WI38 (cell line): ENCODE data around the gene CAP1.

ENCODE experiments used
- H3K4me3 ChIP-seq: 2 replicates; pipeline ENCODE4 v1.5.1; 2011; ENCODE audit warnings: low read depth, mild to moderate bottlenecking, control low read depth, low read length
- TF ChIP-seq, protein P1 (sequence below): IDR thresholded peaks from 2 replicates; pipeline ENCODE4 v1.5.1; 2012; ENCODE audit warnings: low read depth, mild to moderate bottlenecking, control low read depth, low read length

The CAP1 gene

DNA sequence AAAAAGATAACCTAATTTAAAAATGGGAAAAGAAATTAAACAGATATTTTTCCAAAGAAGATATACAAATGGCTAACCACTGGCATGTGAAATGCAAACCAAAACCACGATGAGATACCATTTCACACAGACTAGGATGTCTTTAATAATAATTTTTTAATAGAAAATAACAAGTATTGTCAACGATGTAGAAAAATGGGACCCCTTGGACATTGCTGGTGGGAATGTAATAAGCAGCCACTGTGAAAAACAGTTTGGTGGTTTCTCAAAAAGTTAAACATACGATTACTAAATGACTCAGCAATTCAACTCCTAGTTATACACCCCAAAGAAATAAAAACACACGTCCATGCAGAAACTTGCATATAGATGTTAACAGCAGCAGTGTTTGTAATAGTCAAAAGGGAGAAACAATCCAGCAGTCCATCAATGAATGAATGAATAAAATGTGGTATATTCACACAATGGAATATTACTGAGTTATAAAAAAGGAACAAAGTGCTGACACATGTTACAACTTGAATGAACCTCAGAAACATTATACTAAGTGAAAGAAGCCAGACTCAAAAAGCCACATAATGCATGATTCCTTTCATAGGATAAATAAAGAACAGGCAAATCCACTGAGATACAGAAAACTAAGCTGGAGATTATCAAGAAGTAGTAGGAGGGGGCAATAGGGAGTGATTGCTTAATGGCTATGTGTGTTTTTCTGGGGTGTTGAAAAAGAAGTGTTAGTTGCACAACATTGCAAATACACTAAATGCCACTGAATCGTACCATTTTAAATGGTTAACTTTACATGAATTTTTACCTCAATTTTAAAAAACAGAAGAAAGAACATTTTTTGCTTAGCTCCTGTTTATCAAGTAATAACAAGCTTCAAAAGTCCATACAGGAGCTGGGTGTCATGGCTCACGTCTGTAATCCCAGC lies 52.4 kb downstream of the CAP1 start:
- TF ChIP-seq, protein P1, sequence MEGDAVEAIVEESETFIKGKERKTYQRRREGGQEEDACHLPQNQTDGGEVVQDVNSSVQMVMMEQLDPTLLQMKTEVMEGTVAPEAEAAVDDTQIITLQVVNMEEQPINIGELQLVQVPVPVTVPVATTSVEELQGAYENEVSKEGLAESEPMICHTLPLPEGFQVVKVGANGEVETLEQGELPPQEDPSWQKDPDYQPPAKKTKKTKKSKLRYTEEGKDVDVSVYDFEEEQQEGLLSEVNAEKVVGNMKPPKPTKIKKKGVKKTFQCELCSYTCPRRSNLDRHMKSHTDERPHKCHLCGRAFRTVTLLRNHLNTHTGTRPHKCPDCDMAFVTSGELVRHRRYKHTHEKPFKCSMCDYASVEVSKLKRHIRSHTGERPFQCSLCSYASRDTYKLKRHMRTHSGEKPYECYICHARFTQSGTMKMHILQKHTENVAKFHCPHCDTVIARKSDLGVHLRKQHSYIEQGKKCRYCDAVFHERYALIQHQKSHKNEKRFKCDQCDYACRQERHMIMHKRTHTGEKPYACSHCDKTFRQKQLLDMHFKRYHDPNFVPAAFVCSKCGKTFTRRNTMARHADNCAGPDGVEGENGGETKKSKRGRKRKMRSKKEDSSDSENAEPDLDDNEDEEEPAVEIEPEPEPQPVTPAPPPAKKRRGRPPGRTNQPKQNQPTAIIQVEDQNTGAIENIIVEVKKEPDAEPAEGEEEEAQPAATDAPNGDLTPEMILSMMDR, result no peak

DNA sequence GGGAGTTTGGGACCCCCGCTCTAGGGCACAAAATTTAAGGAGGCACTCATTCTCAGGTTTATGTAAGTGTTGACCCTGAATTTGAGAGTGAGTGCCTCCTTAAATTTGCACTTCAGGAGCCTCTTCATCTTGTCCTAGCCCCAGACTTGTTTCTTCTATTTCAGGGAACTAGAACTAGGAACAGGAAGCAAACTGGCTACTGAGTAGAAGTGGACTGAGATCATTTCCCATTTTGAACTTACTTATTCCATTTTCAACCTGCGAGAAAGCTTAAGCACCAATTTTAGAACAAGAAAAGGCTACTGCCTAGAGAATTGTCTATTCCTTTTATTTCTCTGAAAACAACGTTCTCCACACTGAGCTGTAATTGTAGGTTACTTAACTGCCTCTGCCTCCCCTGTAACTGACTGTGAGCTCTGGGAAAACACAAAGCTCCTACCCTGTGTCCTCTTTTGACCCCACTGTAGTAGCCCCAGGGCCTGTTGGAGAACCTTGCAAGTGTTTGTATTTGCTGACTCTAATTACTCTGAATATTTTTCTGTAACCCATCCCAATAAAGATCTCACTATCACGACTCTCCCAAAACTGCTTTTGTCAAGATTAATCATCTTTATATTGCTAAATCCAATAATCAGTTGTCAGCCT lies 54.1 kb downstream of the CAP1 start:
- TF ChIP-seq, protein P1, result no peak
- no peak overlapping the region for H3K4me3 ChIP-seq

More for the DNA sequence above, 52.4 kb downstream of the CAP1 start:
- no peak overlapping the region for H3K4me3 ChIP-seq

DNA sequence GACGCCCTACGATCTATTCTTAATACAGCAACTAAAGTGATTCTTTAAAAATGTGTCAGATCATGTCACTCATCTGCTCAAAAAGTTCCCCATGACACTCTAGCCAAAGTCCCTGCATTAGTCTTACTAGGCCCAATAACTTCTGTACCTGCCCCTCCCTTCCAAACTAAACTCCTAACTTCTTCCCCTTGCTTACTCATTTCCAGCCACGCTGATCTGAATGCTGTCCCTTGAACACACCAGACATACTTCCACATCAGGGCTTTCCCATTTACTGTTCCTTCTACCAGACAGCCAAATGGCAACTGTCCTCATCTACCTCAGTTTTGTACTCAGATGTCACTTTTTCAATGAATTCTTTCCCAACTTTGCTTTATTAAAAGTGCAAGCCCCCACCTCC lies 55.3 kb downstream of the CAP1 start:
- TF ChIP-seq, protein P1, result no peak
- no peak overlapping the region for H3K4me3 ChIP-seq

DNA sequence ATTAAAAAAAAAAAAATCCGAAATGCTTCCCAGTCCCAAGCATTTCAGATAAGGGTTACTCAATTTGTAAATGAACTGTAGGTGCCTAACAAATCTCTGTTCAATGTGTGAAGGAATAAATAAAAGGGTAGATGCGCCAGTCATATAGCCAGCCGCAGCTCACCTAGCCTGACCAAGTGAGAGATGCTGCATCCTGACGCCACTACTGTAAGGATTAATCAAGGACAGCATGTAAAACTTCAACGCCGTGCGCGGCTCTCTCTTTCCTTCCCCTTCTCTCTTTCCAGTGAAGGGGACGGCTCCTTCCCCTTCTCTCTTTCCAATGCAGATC lies 56.1 kb downstream of the CAP1 start:
- TF ChIP-seq, protein P1, result no peak

DNA sequence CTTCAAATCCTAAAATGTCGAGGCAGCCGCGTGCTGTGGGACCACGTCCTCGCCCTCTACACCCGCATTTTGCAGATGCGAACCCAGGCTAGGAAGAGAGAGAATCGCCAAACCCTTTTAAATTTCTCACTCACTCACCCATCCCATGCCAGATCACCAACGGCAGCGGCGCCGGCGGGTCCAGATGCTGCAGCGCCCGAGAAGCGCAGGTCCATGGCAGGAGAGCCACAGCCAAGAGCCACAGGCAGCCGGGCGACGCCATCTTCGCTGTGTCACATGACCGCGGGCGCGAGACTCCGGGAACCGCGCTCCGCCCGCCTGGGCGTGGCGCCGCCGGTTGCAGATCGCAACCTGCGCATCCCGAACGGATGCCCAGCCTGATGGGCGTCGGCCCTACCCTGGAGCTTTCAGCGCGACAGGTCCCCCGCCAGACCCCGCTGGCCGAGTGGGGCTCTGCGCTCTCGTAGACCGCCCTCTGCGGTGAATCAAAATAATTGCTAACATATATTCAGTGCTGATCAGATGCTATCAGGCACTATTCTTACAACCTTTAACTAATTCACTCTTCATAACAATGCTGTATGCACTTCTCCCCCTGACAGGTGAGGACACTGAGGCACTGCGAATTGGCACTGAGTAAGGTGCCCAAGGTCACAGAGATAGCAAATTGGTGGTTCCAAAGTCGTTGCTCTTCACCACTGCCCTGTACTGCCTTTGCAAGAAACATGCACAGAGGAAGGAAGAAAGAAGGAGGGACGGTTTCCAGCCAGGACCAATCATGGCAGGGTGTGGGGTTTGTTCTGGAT lies 56.7 kb downstream of the CAP1 start, which contains the start of gene PPT1:
PPT1 (minus strand) TSS at position 276 of the 806 bp plus-strand sequence; CDS start at position 262, 14 bp downstream.
- TF ChIP-seq, protein P1, result no peak
- peak within 1 kb of the TSS; percentile 83 for H3K4me3 ChIP-seq

More for the DNA sequence above, 56.1 kb downstream of the CAP1 start:
- H3K4me3 ChIP-seq, result peak overlapping the region; percentile 83

DNA sequence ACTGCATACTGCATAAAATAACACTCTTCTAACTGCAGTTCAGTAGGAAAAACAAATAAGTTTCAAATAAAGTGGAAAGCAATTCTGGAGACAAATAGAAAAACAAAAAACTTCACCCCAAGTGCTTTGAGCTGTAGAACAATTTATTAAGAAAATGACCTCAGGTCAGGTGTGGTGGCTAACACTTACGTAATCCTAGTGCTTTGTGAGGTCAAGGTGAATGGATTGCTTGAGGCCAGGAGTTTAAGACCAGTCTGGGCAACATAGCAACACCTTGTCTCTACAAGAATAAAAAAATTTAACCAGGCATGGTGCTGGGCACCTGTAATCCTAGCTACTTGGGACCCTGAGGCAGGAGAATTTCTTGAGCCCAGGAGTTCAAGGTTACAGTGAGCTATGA lies 61.5 kb downstream of the CAP1 start:
- no peak overlapping the region for H3K4me3 ChIP-seq
- TF ChIP-seq, protein P1, result no peak
